ENCODE results near the gene DENND2C.
A peak's percentile ranks its signal among the peaks of the same experiment; 100 is the strongest.

DENND2C gene

DNA sequence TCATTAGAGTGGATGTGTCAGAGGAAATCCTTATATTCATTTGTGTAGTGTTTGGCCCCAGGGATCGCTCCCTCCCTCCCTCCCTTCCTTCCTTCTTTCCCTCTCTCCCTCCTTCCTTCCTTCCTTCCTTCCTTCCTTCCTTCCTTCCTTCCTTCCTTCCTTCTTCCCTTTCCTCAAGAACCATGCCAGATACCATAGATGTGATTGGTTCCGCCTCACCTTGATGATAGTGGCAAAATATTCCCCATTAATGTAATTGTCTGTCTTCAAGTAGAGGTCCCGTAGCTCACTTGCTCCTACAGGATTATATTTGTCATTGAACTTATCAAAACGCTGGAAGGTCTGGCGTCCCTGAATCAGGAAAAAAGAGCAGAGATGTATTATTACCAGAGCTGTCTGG, 7.8 kb upstream of the DENND2C start:
- DNase-seq, result no peak

DNA sequence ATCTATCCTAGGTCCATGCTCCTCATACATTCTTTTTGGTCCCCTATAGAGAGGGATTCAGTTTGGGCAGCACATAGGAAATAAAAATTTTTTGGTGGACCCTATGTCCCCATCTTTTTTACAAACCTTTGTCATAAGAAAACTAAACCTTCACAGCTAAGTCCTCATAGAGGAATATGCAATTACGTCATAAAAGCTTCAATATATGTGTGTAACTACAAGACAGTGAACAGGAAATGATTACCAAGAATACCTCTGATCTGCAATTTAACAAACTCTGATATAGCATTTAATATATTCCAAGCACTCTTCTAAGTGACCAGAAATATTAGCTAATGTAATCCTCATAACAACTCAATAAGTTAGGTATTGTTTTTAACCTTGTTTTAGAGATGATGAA, 6.3 kb upstream of the DENND2C start:
- no peak for DNase-seq

DNA sequence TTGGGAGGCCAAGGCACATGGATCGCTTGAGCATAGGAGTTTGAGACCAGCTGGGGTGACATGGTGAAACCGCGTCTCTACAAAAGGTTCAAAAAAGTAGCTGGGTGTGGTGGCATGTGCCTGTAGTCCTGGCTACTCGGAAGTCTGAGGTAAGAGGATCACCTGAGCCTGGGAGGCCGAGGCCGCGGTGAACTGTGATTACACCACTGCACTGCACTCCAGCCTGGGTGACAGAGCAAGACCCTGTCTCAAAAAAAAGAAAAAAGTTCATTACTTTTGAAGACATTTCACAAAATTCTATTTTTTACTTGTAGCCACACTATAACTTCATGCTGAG, 2.1 kb upstream of the DENND2C start:
- DNase-seq, result no peak

DNA sequence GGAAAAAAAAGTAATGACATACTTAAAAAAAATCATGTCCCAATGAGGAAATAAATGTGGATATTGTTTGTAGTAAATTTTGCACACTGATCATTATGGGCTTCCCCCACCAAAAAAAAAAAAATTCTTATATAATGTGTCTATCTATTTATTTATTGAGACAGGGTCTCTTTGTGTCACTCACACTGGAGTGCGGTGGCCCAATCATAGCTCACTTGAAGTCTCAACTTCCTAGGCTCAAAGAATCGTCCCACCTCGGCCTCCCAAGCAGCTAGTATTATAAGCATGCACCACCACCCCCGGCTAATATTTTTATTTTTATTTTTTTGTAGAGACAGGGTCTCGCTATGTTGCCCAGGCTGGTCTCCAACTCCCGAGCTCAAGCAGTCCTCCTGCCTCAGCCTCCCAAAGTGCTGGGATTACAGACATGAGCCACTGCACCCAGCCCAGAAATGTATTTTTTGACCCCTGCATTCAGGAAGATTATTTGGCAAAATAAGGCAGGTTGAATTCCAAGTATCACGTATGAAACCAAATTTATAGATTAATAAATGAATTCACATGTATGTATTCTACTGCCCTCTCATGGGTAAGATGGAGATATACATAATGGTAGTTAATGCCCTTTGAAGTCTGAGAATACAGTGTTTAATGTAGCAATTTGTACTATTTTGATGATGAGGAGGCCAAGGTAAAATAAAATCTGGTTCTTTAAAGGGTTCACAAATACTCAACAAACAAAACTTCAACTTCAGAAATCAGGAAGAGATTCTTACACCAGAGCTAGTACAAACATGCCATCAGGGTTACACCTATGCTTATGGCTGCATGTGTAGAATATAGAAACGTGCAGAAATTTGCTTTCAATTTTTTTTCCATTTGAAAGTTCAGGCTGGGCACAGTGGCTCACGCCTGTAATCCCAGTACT, 1.4 kb upstream of the DENND2C start:
- DNase-seq, result peak; percentile 59 to 77

DNA sequence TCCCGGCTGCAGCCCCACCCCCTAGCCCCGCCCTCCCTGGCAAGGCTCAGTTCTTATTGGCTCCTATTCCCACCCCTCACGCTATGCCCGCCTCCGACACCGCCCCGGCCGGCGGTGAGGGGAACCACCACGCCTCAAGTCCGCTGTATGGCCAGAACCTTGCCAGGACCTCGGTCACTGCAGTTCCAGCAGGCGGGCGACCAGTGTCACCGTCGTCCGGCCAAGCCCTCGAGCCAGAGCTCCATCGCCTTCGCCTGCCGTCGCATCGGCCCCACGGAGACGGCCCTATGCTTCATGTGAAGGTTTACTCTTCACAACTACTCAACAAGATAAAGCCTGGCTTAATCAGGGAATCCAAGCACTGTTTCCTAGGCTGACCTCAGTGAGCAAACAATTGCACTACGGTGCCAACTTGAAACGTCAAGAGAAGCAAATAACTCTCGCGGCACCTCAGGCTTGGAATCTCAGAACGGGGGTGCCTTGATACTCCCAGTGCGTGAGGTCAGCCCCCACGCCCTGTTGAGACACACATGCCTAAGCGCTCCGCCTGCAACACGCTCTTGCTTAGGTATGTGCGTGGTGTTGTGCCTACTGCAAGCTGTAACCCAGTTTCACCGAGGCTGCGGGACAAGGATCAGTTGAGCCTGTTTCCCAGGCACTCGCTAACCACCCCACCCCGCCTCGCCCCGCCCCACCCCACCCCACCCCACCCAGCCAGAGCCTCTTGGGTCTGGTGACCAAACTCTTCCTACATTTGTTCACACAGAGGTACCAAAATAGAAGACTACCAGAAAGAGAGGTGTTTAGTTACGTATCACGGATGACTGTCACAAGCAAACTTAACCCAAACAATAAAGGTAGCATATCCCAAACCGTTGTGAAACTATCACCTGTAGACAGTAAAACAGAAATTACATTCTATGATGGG, 498 bp upstream of the DENND2C start:
- peak; percentile 66 to 78 for DNase-seq

DNA sequence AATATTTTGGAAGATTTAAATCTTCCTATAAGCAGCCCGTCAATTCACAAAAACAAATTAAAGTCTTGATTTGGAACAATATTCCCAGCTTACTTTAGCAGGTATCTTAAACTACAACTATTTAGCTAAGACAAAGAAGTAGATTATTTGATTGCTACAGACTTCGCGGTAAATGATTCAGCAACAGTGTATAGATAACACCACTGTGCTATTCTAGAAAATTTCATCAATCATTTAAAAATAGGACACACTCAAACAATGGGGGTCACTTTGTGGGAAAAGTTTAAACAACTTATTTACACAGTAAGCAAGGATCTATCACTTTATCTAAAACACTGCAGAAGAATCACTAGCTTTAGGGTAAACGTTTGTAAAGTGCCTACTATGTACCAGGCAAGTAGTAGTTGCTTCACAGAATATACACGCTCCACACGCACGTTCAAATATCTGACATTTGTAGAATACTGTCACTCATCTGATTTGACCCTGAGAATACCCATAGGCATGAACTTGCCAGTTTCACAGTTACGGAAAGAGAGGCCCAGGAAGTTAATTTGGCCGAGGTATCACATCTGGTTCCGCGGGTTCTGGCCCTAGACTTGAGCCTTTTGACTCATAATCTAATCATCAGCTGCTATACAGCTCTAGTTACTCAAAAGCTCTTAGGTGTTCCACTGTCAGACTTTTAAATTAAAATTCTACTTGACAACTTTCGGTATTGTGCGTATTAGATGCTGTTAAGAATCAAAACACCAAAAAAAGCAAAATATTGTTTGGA, 876 bp downstream of the DENND2C start:
- no peak for DNase-seq

DNA sequence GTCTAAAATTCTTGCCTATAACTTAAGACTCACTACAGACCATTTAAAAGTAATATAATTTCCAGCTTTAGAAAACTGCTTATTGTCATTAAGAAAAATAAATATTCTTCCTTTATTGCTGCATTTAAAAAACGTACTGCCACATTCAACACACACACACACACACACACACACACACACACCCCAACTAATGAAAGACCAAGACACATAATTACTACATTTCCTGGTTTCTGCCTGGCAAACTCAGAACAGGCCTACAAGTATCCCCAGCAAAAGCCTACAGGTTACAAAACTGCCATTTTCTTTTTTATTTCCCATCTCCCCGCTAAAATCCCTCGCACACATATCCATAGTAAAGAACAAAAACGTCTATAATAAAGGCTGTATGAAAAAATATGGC, 1.5 kb downstream of the DENND2C start:
- no peak for DNase-seq

DNA sequence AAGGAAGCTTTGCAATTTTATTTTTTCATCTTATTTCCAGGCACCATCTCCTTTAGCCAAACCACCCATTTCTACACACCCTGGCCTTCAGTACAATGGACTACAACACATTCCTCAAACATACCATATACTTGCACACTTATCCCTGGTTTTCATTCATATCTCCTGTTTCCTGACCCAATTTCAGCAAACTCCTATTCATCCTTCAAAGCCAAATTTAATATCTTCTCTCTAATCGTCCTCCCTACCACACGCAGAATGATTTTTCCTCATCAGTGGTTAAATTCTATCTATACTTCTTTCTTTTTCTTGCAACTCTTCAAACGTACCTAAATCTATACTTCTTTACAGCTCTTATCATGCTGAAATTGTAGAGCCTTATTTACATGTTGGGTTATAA, 2.9 kb downstream of the DENND2C start:
- DNase-seq, result no peak

DNA sequence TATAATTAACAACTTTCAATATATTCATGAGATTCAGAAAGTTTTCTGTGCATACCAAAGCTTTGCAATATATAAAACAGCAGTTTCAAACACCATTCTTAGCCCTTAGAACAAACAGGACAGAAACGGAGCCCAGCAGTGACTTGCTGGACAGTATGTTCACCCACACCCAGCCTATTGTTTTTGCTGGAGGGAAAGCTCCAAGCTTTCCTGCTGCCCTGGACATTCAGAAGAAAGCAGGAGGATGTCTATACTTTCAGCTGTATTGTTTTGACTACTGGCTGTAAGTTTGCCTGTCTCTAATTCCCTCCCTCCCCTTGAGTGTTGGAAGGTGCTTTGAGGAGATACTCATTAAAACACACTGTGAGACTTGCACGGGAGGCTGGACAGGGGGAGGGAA, 9.6 kb downstream of the DENND2C start:
- DNase-seq, result no peak

DNA sequence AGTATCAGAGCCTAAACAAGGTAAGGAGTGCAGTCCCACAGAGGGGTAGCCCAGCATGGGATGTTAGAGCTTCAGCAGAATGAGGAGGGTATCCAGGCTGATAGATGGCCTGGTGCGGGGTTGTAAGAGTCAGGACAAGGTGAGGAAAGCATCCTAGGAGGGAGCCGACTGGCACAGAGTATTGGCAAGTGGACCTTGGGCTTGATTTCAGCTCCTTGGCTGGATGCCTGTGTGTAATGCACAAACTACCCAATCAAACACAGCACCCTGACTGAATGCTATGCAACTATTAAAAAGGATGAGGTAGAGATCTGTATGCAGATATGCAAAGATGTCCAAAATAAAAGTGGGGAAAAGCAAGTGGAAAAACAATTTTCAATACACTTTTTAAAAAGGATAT, 18.0 kb downstream of the DENND2C start:
- DNase-seq, result no peak

DNA sequence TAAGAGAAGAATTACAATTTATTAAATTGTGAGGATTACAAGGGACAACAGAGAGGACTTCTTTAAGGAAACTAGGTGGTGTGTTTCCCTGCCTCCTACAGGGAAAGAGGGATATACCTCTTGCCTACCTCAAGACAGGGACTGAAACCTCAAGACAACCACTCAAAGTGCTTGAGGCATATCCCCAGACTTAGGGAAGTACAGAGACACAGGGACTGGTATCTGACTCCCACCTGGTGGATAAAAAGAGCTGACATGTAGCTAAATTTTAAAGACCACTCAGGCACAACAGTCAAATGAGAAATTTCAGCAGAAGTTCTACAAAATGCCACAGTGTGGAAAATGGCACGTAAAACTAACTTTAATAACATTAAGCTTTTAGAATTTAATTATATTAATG, 21.3 kb downstream of the DENND2C start:
- DNase-seq, result no peak

DNA sequence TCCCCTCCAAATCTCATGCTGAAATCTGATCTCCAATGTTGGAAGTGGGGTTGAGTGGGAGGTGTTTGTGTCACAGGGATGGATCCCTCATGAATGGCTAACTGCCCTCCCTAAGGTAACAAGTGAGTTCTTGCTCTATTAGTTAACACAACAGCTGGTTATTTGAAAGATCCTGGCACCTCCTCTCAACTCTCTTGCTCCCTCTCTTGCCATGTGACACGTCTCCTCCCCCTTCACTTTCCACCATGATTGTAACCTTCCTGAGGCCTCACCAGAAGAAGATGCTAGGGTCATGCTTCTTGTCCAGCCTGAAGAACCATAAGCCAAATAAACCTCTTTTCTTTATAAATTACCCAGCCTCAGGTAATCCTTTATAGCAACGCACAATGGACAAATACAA, 28.5 kb downstream of the DENND2C start:
- DNase-seq, result no peak

DNA sequence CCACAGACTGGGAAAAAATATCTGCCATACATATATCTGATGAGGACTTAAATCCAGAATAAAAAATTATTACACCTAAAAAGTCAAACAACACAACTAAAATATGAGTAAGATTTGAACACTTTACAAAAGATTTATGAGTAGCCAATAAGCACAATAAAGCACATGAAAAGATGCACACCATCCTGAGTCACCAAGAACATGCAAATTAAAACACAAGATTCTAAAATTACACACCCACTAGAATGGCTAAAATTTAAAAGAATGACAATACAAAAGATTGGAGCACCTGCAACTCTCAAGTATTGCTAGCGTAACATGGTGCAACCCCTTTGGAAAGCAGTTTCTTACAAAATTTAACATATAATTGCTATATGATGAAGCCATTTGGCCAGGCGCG, 30.9 kb downstream of the DENND2C start:
- no peak for DNase-seq

DNA sequence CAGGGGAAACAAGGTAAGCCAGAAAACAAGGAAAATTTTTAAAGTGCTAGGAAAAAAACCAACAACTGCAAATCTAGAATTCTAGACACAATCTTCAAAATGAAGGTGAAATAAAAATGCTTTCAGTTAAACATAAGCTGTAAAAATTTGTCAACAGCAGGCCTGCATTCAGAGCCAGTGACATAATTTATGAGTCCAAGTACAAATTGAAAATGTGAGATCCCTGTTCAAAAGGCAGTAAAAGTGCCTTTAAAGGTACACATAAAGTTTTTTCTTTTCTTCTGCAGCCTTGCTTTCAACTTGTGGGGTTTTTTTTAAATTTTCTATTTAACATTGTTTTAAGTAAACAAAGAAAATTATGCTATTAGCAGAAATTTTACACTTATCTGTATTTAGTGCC, 37.4 kb downstream of the DENND2C start:
- DNase-seq, result no peak

DNA sequence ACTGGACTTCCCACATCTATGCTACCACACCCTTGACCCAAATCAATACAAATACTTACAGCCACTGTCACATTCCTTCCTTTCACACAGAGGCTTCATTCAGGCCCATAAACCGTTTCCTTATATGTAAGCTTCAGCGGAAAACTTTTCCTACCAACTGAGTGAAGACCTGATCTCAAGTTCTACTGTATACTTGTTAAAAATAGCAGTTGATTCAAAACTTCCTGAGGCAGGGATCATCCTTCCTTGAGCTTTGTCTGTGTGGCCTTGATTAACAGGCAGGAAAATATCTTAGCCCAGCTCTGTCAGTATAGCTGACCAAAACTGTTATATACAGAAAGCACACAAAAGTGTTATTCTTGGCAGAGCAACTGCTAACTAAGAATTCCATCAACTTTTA, 42.7 kb downstream of the DENND2C start:
- no peak for DNase-seq

DNA sequence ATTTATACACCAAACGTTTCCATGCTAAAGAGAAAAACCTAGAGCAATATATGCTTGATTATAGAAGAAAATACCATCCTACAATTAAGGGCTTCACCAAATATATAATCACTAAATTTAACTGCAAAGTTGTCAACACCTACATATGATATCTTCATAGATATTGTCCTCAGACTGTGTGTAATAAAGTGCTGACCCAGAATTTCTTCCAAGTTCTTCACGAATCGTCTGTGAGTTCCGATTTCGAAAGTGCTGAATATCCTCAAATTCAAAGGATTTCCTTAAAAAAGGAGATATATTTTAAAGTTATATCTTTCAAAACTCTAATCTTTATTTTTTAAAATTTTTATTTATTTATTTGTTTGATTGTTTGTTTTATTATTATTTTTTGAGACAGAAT, 46.5 kb downstream of the DENND2C start:
- DNase-seq, result no peak

DNA sequence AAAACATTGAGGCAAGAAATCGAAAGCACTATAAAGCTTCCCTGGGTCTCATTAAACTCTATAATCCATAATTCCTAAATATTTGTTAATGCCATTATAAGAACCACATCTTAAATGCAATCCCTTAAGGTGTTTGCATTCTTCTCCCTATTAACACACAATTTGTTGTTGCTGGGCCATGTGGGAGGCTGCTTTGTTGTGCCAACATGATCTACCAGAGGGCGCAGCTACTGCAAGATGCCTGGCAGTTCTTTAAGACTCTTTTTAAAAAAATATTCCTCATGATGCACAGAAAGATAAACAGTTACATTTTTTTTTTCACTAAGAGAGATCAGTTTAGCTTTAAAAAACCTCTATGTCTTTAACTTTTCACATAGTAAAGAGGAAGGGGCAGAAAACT, 49.4 kb downstream of the DENND2C start:
- no peak for DNase-seq

DNA sequence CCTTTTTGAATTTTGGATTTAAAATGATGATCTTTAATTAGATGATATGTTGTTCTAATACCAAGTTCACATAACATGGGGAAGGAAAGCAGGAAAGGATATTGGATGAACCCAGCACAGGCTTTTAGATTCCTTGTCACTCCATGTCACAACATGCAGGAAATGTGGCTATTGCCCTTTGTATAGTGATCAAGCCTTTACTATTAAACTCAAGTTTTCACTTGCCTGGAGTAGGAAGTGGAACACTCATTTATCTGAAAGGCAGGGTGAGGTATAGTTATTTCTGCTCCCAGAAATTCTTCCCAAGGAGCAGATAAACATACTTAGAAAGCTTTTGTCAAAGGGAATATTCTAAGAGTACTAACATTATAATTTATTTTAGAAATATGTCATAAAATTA, 51.2 kb downstream of the DENND2C start:
- no peak for DNase-seq

DNA sequence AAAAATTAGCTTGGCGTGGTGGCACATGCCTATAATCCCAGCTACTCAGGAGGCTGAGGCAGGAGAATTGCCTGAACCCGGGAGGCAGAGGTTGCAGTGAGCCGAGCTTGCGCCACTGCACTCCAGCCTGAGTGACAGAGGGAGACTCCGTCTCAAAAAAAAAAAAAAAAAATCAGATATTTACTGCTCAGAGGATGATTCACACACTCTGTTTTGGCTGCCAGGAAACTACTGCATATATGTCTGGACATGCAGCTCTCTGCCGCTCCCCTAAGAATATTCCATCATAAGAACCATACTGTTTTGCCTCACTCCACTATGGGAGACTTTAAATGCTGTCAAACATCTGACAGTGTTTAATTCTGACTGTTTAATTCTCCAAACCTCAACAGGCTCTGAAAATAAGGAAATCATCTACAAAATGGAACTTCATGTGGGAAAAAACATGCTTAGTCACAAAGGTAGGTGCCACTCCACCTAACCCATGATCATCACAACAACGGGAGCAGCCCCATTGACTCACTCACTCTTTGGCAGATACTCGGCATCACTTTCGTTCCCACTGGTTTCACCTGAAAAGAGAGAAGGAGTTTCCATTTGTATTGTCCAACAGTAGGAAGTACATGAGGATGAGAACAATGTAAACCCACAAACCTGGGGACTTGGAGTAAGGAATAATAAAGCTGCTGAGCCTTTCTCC, 59.2 kb downstream of the DENND2C start:
- DNase-seq, result no peak

DNA sequence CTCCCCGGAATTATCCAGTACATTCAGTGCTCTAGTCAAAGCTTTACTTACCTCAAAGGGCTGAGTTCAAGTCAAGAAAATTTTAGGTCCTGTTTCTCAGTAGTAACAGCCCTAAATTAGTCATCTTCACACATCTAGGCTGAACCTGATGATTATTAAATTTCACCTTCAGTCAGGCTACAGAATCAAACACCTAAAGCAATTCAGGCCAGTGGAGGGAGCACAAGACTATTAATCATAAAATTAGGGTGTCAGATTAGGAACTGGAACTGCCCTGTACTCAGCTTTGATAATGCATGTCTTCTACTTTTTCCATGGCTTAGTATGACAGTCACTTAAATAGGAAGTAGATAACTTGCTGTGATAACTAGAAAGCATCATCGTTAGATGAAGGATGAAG, 60.0 kb downstream of the DENND2C start:
- DNase-seq, result no peak

DNA sequence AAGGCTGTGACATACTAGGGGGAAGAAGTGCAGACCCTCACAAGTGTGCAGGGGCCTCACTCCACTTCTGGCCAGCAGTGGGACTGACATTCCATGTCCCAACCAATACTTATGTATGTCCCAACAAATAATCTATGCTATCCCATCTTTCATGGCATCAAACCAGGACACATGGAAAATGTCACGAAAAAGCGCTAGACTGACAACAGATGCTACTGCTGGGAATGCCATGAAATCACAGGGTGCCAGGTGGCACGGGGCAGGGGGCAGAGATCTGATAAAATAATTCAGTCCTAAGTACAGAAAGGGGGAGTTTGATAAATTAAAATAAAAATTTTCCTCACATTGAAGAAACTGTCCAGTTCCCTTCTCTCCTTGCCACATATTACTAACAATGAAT, 60.8 kb downstream of the DENND2C start:
- no peak for DNase-seq

DNA sequence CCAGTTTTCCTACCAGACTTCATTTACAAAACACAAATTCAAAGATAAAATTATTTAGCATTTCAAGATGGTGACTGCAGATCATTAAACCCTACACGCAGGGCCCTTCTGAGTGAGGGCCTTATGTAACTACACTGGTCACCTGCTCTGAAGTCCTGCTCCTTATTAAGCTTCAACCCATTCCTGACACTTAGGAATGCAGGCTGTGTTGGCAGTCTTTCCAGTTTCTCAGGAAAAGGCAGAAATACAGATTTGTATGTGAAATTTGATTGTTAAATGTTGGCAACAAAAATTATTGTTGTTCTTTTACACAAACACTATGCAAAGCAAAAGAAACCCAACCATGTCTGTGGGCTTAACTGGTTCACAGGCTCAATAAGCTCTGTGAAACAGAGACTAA, 62.6 kb downstream of the DENND2C start:
- no peak for DNase-seq

DNA sequence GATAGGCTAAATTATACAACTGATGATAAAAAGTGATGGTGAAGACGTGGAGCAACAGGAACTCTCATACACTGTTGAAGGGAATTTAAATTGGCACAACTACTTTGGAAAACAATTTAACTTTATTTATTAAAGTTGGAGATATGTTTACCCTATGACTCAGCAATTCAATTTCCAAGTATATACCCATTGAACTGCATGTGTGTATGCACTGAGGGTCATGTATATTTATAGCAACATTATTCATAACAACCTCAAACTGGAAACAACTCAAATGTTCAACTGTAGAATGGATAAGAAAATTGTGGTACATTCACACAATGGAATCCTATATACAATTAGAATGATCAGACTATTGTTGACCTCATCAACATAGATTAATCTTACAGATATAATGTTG, 71.9 kb downstream of the DENND2C start:
- DNase-seq, result no peak
